Effector memory CD8-positive, alpha-beta T cell (primary cell): Measurements from ENCODE around the gene BSG.
"Not testable (repeated sequence)": the region's sequence is repeated elsewhere in the genome, so short reads cannot be mapped to it uniquely, and the experiment has no call there.

Experiments
- ATAC-seq: fragments of 150-1000 bp; cut with Tn5 transposase; replicated peaks from 2 replicates; pipeline ENCODE4 v1.10.0; 2021; ENCODE audit warnings: mild to moderate bottlenecking, moderate library complexity
- DNase-seq, 3 experiments: peaks; one replicate each; pipeline ENCODE4 v3.0.0; 2021
- H3K27ac Mint-ChIP-seq, 2 donors: one replicate each; pipeline ENCODE4 v1.8.0; 2022; ENCODE audit warnings: mild to moderate bottlenecking in 2 of 2, mixed read lengths in 2 of 2, moderate library complexity in 2 of 2
- H3K27me3 Mint-ChIP-seq, 2 donors: one replicate each; pipeline ENCODE4 v1.8.0; 2022; ENCODE audit warnings: mixed read lengths in 2 of 2
- H3K36me3 Mint-ChIP-seq: one replicate; pipeline ENCODE4 v1.8.0; 2022; ENCODE audit warnings: mild to moderate bottlenecking, moderate library complexity, mixed read lengths; ENCODE audit not compliant: insufficient read depth
- H3K4me1 Mint-ChIP-seq, 2 donors: one replicate each; pipeline ENCODE4 v1.8.0; 2022; ENCODE audit warnings: low read depth in 2 of 2, mixed read lengths in 2 of 2
- H3K4me3 Mint-ChIP-seq, 2 donors: one replicate each; pipeline ENCODE4 v1.8.0; 2022; ENCODE audit warnings: mild to moderate bottlenecking in 2 of 2, mixed read lengths in 2 of 2, moderate library complexity in 2 of 2
- H3K9me3 Mint-ChIP-seq, 2 donors: one replicate each; pipeline ENCODE4 v1.8.0; 2022; ENCODE audit warnings: mixed read lengths in 2 of 2

The BSG gene

GRCh38 chr19:582497-583197 is 10.3 kb downstream of the BSG start:
- no peak for DNase-seq
- no peaks in the 10 kb centered on the region for H3K27me3 Mint-ChIP-seq
- H3K9me3 Mint-ChIP-seq: no peaks in the 10 kb centered on the region
- peaks cover 7 to 8% of the 10 kb centered on the region in 2 donors for H3K4me1 Mint-ChIP-seq
- H3K4me3 Mint-ChIP-seq: no peak overlapping the region
- H3K36me3 Mint-ChIP-seq: peaks cover 37% of the 10 kb centered on the region
- no peak for ATAC-seq
- H3K27ac Mint-ChIP-seq: peak overlapping the region in 1 of 2 donors; percentile 49

DNA sequence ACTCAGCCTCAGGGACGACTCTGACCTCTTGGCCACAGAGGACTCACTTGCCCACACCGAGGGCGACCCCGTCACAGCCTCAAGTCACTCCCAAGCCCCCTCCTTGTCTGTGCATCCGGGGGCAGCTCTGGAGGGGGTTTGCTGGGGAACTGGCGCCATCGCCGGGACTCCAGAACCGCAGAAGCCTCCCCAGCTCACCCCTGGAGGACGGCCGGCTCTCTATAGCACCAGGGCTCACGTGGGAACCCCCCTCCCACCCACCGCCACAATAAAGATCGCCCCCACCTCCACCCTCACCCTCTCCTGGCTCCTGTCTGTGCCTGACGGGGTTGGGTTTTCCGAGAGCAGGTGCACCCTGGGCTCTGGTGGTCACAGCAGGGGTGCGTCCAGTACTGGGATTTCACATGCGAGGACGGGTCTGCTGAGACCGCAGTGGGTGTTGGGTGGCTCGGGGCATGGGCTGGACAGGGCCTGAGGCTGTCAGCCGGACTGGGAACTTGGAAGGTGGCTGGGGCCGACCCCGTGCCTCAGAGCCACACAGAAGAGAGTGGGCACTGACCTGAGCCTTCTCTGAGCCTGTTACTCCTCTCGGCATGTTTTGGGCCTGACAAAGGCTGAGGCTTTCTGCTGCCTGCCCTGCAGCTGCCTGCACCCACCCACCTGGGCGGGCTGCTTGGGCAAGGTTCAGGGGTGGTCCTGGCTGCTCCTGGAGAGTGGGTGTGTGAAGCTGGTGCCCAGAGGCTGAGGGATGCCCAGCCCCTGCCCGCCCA is 11.0 kb downstream of the BSG start:
- H3K27ac Mint-ChIP-seq: peak overlapping the region; percentile 49 to 75
- peak overlapping the region in 1 of 2 donors; percentile 44 for H3K4me3 Mint-ChIP-seq
- peaks cover 35% of the 10 kb centered on the region for H3K36me3 Mint-ChIP-seq
- ATAC-seq (no peak), DNase-seq (no peak)
- peaks cover 6 to 7% of the 10 kb centered on the region in 2 donors for H3K4me1 Mint-ChIP-seq
- peaks cover 0 to 7% of the 10 kb centered on the region in 2 donors for H3K27me3 Mint-ChIP-seq
- no peaks in the 10 kb centered on the region for H3K9me3 Mint-ChIP-seq

GRCh38 chr19:583968-584239 is 11.5 kb downstream of the BSG start:
- Mint-ChIP-seq H3K4me1 (peaks cover 4 to 7% of the 10 kb centered on the region in 2 donors), H3K4me3 (peak overlapping the region; percentile 2 to 44), H3K27me3 (peaks cover 0 to 11% of the 10 kb centered on the region in 2 donors), H3K27ac (peak overlapping the region in 1 of 2 donors; percentile 75), H3K9me3 (no peaks in the 10 kb centered on the region), H3K36me3 (peaks cover 32% of the 10 kb centered on the region)
- ATAC-seq: no peak
- DNase-seq: no peak

GRCh38 chr19:584240-585001 is 12.0 kb downstream of the BSG start:
- Mint-ChIP-seq H3K27ac (peak overlapping the region in 1 of 2 donors; percentile 75), H3K4me3 (peak overlapping the region; percentile 2 to 44), H3K27me3 (peaks cover 0 to 11% of the 10 kb centered on the region in 2 donors), H3K36me3 (peaks cover 29% of the 10 kb centered on the region), H3K9me3 (no peaks in the 10 kb centered on the region), H3K4me1 (peaks cover 4 to 10% of the 10 kb centered on the region in 2 donors)
- DNase-seq (peak; percentile 62 to 70 (median 63)), ATAC-seq (peak; percentile 74)

DNA sequence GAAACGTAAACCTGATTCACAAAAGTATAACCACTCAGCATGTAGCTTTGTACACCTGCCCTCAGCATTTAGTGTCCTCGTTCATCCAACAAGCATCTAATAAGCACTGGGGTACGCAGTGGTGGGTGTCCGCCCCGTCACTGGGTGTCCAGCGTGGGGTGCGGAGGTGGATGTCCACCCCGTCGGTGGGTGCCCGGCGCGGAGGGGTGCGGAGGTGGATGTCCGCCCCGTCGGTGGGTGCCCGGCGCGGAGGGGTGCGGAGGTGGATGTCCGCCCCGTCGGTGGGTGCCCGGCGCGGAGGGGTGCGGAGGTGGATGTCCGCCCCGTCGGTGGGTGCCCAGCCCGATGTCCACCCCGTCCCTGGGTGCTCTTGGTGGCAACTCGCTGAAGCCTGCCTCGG is 12.8 kb downstream of the BSG start:
- H3K9me3 Mint-ChIP-seq, ATAC-seq, H3K4me1 Mint-ChIP-seq: not testable (repeated sequence)

GRCh38 chr19:585551-586110 is 13.2 kb downstream of the BSG start:
- Mint-ChIP-seq H3K27ac (no peak overlapping the region), H3K27me3 (peaks cover 0 to 11% of the 10 kb centered on the region in 2 donors), H3K4me3 (no peak overlapping the region), H3K36me3 (peaks cover 20% of the 10 kb centered on the region), H3K4me1 (peaks cover 4 to 12% of the 10 kb centered on the region in 2 donors), H3K9me3 (no peaks in the 10 kb centered on the region)
- DNase-seq (no peak), ATAC-seq (no peak)

More for the DNA sequence above, 12.8 kb downstream of the BSG start:
- Mint-ChIP-seq H3K36me3 (peaks cover 25% of the 10 kb centered on the region), H3K27me3 (peaks cover 0 to 11% of the 10 kb centered on the region in 2 donors)
- DNase-seq, H3K4me3 Mint-ChIP-seq, H3K27ac Mint-ChIP-seq: not testable (repeated sequence)

DNA sequence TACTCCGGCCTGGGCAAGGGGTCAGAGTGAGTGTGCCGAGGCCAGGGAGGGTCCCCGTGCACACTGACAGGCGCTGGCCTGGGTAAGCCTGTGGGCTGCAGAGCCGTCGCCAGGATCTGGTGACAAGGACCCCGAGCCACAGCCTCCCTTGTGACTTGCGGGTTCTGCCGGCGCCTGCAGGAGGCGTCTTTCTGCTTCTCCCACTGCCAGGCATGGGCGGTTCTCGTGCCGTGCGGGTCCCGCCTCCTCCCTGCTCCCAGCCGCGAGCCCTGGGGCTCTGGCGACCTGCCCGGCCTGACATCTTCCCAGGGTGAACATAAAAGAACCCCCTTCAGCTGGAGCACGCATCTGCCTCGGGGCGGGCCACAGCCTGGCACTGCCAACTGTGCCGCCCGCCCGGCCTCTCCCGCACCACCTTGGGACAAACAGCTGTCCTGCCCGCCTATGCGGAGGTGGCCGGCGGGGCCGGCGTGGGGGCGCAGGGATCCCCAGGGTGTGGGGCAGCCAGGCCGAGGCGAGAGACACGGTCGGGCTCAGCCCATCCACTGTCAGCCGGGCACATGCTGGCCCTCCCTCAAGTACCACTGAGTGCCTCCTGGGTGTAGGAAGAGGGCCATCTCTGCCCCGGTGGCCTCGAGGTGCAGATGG is 15.8 kb downstream of the BSG start:
- peak; percentile 53 to 58 (median 55) for DNase-seq
- H3K4me3 Mint-ChIP-seq: peak overlapping the region; percentile 45 to 59
- no peak overlapping the region for H3K27ac Mint-ChIP-seq
- H3K4me1 Mint-ChIP-seq: peaks cover 4 to 12% of the 10 kb centered on the region in 2 donors
- H3K27me3 Mint-ChIP-seq: peaks cover 0 to 11% of the 10 kb centered on the region in 2 donors
- H3K9me3 Mint-ChIP-seq: no peaks in the 10 kb centered on the region
- ATAC-seq: peak; percentile 63
- H3K36me3 Mint-ChIP-seq: peaks cover 14% of the 10 kb centered on the region

DNA sequence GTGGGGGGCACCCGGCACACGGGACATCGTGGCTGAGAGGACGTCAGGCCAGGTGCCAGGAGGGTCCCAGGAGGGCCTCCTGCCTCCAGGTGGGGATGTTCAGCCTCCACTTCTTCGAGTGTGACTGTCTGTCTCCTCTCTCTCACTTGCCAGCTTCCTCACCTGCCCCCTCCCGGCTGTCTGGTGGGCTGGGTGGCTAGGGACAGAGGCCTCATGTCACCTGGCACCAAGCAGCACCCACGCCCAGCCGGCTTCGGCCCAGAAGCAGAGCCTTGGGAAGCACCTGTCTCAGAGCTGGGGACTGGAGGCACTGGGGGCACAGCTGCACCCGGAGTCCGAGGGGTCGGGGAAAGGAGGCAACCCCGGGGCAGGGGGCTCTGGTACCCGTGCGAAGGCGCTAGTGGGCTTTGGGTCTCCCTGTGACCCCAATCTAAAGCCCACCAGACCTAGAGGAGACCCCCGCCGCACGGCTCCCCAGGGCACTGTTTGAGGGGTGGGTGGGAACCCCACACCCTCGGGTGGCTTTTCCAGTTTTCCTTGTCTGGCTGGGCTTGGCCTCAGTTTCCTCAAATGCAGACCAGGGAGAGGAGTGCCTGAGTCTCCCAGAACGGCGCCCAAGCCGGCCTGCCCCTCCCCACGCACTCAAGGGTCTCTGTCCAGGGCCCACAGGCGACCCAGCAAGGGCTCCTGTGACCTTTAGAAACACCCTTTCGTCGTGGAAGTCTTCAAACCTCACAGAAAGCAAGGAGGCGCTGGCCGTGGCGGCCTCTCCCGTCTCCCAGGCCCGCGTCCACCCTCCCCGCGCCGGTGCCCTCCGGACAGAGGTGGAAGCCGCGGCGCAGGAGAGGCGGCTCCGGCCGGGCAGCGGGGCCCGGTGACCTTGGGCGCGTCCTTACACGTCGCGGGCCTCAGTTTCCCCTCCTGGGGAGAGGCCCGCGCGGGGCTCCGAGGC is 16.6 kb downstream of the BSG start:
- H3K27ac Mint-ChIP-seq: no peak overlapping the region

GRCh38 chr19:589693-590395 is 17.4 kb downstream of the BSG start, which contains the start of gene HCN2:
HCN2 (plus strand) TSS chr19:589881; CDS start chr19:589946, 65 bp downstream.
- Mint-ChIP-seq H3K4me3 (peak within 1 kb of the TSS; percentile 59 to 61), H3K9me3 (no peaks in the 10 kb centered on the region), H3K4me1 (peaks cover 0 to 7% of the 10 kb centered on the region in 2 donors), H3K36me3 (peaks cover 4% of the 10 kb centered on the region), H3K27me3 (peaks cover 0 to 11% of the 10 kb centered on the region in 2 donors), H3K27ac (no peak within 1 kb of the TSS)
- DNase-seq: no peak
- peak; percentile 18 for ATAC-seq

More for the DNA sequence above, 16.6 kb downstream of the BSG start:
- Mint-ChIP-seq H3K4me3 (peak overlapping the region; percentile 45 to 59), H3K36me3 (peaks cover 8% of the 10 kb centered on the region), H3K4me1 (peaks cover under 1 to 7% of the 10 kb centered on the region in 2 donors), H3K27me3 (peaks cover 0 to 11% of the 10 kb centered on the region in 2 donors), H3K9me3 (no peaks in the 10 kb centered on the region)
- no peak for DNase-seq
- ATAC-seq: no peak

DNA sequence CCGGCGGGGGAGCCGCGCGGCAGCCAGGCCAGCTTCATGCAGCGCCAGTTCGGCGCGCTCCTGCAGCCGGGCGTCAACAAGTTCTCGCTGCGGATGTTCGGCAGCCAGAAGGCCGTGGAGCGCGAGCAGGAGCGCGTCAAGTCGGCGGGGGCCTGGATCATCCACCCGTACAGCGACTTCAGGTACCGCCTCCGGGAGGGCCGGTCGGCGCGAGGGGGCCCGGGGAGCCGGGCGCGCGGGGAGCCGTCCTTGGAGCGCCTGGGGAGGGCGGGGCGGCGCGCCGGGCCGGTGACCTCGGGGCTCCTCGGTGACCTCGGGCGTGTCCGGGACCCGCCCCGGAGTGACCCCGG is 18.0 kb downstream of the BSG start:
- Mint-ChIP-seq H3K27me3 (peaks cover 0 to 11% of the 10 kb centered on the region in 2 donors), H3K27ac (no peak overlapping the region), H3K4me1 (peaks cover 0 to 7% of the 10 kb centered on the region in 2 donors), H3K9me3 (no peaks in the 10 kb centered on the region), H3K36me3 (no peaks in the 10 kb centered on the region), H3K4me3 (peak overlapping the region; percentile 45 to 61)
- ATAC-seq: peak; percentile 48
- DNase-seq: peak in 1 of 3 experiments; percentile 31

DNA sequence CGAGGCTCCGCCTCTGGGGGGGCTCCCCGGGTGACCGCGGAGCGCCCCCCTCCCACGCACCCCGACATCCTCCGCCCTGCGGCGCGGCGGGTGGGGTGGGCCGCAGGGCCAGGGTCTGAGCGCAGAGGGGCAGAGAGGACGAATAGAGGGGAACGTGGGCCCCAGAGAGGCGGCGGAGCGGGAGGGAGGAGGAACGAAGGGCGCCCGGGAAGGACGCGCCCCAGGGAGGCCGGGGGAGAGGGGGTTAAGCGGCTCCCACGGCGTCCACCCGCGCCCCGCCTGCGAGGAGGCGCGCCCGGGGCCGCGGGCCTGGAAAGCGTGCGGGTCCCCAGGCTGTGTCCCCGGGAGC is 18.3 kb downstream of the BSG start:
- H3K4me1 Mint-ChIP-seq: peaks cover 0 to 7% of the 10 kb centered on the region in 2 donors
- no peak for ATAC-seq
- DNase-seq: no peak
- no peak overlapping the region for H3K27ac Mint-ChIP-seq
- H3K9me3 Mint-ChIP-seq: no peaks in the 10 kb centered on the region
- H3K4me3 Mint-ChIP-seq: no peak overlapping the region
- no peaks in the 10 kb centered on the region for H3K36me3 Mint-ChIP-seq
- H3K27me3 Mint-ChIP-seq: peaks cover 0 to 11% of the 10 kb centered on the region in 2 donors
